GM18870 (cell line): ENCODE results near the gene P3H3.

ENCODE experiments used
- ATAC-seq: cut with Tn5 transposase; IDR thresholded peaks from one replicate; pipeline ENCODE4 v1.9.1; 2021; ENCODE audit warnings: moderate library complexity; ENCODE audit not compliant: unreplicated experiment

P3H3 gene

GRCh38 chr12:6796576-6796975 is 31.6 kb upstream of the P3H3 start:
- ATAC-seq = no peak

GRCh38 chr12:6799147-6799546 is 29.1 kb upstream of the P3H3 start:
- ATAC-seq = no peak

GRCh38 chr12:6807170-6807569 is 21.0 kb upstream of the P3H3 start:
- no peak for ATAC-seq

DNA sequence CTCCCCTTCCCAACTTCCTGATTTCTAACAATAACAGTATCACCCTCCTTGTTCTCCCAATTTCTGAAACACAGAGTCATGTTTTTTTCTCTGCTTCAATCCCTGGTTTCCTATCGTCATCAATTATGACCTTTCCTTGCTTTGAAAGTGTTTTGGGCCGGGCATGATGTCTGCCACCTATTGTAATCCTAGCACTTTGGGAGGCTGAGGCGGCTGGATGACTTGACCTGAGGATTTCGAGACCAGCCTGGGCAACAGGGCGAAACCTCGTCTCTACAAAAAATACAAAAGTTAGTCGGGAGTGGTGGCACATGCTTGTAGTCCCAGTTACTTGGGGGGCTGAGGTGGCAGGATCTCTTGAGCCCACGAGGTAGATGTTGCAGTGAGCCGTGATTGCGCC is 19.2 kb upstream of the P3H3 start:
- no peak for ATAC-seq

DNA sequence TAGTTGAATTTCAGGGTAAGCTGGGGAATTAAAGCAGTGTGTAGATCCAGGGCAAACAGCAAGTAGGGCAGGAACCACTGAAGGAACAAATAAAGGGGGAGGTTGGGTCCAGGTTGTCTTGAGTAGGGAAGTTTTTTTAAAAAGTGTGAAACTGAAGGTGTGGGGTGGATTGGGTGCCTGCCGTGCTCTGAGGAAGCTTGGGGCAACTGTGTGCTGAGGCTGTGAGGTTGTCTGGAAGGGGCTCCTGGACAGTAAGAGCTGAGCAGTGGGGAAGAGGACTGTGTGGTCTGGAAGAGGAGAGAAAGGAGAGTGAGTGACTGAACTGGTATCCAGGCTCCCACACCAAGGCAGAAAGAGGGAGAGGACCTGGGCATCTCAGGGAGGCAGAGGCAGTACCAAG is 17.4 kb upstream of the P3H3 start:
- ATAC-seq = no peak

GRCh38 chr12:6813363-6813762 is 14.8 kb upstream of the P3H3 start:
- no peak for ATAC-seq

GRCh38 chr12:6816598-6816997 is 11.6 kb upstream of the P3H3 start:
- ATAC-seq = no peak

- no peak for ATAC-seq
Measured at GRCh38 chr12:6817098-6817497, 11.1 kb upstream of the P3H3 start.

DNA sequence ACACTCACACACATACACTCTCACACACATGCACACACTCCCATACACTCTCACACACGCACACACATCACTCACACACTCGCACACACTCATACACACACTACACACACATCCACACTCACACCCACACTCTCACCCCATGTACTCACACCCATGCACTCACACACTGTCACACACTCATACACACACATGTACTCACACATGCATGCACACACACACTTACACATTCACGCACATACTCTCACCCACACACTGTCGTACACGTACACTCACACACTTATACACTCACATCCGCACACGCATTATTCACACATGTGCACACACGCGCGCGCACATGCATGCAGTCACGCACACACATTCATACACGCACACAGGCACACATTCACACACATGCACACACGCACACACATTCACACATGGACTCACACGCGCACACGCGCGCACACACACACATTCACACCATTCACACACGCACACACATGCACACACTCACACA is 10.5 kb upstream of the P3H3 start:
- no peak for ATAC-seq

DNA sequence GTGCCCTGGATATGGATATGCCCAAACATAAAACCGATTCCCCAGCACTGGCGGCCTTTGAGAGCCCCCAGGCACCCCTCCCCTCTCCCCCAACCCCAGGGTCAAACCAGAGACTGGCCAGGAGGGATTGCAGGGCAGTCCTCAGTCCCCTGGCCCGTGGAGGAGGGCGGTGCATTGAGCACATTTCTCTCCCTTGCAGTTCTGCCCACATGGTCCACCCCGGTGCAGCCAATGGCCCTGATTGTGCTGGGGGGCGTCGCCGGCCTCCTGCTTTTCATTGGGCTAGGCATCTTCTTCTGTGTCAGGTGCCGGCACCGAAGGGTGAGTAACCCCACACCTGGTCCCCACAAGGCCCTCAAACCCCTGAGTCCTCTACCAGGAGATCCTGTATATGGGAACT is 10.0 kb upstream of the P3H3 start:
- no peak for ATAC-seq

DNA sequence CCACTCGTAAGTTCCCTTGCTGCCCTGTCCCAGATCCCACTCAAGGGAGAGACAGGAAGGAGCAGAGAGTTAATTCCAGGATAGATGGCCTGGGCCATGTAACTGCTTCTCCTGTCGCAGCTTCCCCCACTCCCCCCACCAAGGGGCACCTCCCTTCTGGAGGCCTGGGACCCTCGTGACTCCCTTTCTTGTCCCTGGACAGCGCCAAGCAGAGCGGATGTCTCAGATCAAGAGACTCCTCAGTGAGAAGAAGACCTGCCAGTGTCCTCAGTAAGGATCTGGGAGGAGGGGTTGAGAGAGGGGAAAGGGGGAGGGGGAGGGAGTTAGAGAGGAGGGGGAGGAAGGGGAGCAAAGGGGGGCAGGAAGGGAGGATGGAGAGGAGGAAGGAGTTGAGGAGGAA is 9.6 kb upstream of the P3H3 start:
- ATAC-seq = no peak

DNA sequence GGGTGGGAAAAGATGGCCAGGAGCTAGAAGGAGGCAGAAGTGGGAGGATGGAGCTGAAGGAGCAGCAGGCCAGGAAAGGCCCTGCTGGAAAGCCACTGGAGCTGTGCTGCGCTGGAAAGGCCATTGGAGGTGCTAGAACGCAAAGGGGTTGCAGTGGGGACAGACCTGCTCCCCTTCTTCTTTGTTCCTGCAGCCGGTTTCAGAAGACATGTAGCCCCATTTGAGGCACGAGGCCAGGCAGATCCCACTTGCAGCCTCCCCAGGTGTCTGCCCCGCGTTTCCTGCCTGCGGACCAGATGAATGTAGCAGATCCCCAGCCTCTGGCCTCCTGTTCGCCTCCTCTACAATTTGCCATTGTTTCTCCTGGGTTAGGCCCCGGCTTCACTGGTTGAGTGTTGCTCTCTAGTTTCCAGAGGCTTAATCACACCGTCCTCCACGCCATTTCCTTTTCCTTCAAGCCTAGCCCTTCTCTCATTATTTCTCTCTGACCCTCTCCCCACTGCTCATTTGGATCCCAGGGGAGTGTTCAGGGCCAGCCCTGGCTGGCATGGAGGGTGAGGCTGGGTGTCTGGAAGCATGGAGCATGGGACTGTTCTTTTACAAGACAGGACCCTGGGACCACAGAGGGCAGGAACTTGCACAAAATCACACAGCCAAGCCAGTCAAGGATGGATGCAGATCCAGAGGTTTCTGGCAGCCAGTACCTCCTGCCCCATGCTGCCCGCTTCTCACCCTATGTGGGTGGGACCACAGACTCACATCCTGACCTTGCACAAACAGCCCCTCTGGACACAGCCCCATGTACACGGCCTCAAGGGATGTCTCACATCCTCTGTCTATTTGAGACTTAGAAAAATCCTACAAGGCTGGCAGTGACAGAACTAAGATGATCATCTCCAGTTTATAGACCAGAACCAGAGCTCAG is 8.8 kb upstream of the P3H3 start:
- ATAC-seq = no peak

DNA sequence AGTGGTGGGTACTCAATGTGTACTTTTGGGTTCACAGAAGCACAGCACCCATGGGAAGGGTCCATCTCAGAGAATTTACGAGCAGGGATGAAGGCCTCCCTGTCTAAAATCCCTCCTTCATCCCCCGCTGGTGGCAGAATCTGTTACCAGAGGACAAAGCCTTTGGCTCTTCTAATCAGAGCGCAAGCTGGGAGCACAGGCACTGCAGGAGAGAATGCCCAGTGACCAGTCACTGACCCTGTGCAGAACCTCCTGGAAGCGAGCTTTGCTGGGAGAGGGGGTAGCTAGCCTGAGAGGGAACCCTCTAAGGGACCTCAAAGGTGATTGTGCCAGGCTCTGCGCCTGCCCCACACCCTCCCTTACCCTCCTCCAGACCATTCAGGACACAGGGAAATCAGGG is 8.0 kb upstream of the P3H3 start:
- ATAC-seq = no peak

DNA sequence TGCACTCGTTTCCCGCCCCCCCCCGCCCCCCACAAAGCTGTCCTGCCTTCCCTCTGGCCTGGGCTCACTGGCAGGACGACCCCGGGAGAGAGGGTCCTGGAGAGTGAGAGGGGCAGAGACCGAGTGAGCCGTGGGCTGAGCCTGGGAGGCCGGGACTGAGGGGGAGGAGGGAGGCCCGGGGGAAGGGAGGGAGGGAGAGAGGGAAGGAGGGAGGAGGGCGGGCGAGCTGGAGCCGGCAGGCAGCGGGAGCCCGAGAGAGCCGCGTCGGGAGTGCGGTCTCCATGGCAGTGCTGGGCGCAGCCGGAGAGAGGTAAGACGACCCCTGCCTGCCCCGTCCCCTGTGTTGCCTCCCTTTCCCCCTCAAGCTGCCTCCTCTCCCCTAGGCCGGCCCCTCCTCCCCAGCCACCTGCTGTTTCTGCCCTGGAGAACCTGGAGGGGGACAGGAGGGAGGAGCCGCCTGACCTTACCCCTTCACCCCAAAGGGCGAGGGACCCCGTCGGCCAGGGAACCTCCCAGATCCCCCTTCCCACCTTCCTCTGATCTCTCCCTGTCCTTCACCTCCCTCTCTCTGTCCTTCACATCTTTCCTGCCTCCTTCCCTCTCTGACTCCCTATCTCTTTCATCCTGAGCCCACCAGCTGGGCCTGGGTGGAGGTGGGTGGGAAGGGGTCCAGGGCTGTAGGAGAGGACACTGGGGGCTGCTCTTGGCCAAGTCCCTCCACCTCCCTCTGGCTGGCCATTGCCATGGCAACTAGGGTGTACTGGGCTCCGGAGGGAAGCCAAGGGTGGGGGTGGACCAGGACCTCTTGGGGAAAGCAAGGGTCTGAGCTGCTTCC is 6.4 kb upstream of the P3H3 start, which contains the start of gene GPR162:
TSS of gene GPR162 (plus strand) at position 231 of the 835 bp plus-strand sequence. CDS start 2,078 bp downstream, outside the sequence.
- no peak for ATAC-seq

GRCh38 chr12:6822426-6823135 is 5.6 kb upstream of the P3H3 start:
- ATAC-seq = no peak

- no peak for ATAC-seq
Measured at GRCh38 chr12:6823182-6824084, 4.8 kb upstream of the P3H3 start.

DNA sequence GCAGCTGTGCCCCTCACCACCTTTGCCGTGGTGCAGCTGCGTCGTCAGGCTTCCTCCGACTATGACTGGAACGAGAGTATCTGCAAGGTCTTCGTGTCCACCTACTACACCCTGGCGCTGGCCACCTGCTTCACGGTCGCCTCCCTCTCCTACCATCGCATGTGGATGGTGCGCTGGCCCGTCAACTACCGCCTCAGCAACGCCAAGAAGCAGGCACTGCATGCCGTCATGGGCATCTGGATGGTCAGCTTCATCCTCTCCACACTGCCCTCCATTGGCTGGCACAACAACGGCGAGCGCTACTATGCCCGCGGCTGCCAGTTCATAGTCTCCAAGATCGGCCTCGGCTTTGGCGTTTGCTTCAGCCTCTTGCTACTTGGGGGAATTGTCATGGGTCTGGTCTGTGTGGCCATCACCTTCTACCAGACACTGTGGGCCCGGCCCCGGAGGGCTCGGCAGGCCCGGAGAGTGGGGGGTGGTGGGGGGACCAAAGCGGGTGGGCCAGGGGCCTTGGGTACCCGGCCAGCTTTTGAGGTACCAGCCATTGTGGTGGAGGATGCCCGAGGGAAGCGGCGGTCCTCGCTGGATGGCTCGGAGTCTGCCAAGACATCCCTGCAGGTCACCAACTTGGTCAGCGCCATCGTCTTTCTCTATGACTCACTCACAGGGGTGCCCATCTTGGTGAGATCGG is 4.0 kb upstream of the P3H3 start:
- no peak for ATAC-seq

DNA sequence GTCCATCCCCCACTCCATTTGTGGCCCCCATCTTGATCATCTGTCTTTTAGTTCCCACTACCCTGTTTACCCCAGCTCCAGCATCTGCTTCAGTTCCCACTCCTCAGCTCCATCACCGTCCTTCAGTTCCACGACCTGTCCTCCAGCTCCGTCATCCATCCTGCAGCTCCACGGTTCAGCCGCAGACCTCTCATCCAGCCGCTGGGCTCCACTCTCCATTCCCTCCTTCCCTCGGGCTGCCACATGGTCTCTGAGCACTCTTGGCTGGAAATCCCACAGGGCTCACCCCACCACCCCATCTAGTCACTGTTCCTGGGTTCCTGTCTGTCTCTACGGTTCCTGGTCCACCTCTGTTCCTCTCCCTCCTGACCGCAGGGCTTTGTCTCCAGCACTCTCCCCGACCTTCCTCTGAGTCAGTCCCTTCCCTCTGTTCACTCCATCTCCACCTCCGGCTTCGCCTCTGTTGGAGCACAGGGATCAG is 3.3 kb upstream of the P3H3 start:
- ATAC-seq = no peak

DNA sequence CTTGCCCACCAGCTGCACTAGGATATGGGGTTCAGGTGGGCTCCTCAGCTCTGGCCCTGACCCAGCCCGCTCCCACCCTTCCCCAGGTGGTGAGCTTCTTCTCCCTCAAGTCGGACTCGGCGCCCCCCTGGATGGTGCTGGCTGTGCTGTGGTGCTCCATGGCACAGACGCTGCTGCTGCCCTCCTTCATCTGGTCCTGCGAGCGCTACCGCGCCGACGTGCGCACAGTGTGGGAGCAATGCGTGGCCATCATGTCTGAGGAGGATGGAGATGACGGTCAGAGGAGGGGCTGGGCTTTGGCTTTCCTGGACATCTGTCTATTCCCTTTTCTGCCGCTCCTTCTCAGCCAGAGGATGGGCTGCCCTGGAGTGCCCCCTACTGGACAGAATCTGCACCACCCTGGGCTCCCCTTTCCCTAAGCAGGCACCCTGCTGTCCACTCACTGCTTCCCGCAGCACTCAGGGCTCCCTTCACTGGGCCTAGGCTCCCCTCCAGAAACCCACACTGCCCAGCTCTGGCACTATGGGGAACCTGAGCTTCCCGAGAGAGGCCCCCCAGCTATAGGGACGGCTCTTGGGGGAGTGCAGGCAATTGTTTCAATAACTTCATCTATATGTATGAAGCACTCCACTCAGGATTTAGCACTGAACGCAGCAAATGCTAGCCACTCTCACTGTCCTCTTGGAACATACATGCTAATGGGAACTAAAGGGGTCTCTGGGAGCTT is 2.6 kb upstream of the P3H3 start:
- peak; percentile 47 for ATAC-seq
